DND-41 (cell line): Measurements from ENCODE around the gene FXYD7.

Source experiments
- ATAC-seq: fragments of 200-7000 bp; cut with Tn5 transposase; 3 replicates; pipeline ENCODE4 v1.9.1; 2021; ENCODE audit warnings: low read depth; ENCODE audit not compliant: insufficient read depth
- DNase-seq: peaks from one replicate; pipeline ENCODE4 v3.0.0-alpha.2; 2020
- H2AFZ ChIP-seq: 2 replicates; pipeline ENCODE4 v1.6.0; 2012; ENCODE audit warnings: low read depth, low read length
- H3K27ac ChIP-seq: 2 replicates; pipeline ENCODE4 v1.5.1; 2012; ENCODE audit warnings: low read length, inconsistent platforms
- H3K27me3 ChIP-seq: fragments of 200-600 bp; sonication (generic); 2 replicates; pipeline ENCODE4 v1.6.0; 2012; ENCODE audit warnings: low read length, mild to moderate bottlenecking, inconsistent platforms; ENCODE audit not compliant: insufficient read depth, poor library complexity
- H3K36me3 ChIP-seq: 2 replicates; pipeline ENCODE4 v1.5.1; 2012; ENCODE audit warnings: low read length, inconsistent platforms; ENCODE audit not compliant: insufficient read depth
- H3K4me1 ChIP-seq: 2 replicates; pipeline ENCODE4 v1.5.1; 2012; ENCODE audit warnings: mild to moderate bottlenecking, low read length; ENCODE audit not compliant: insufficient read depth
- H3K4me2 ChIP-seq: 2 replicates; pipeline ENCODE4 v1.6.0; 2012; ENCODE audit warnings: mild to moderate bottlenecking, moderate library complexity, low read length, inconsistent platforms; ENCODE audit not compliant: insufficient read depth
- H3K4me3 ChIP-seq, 2 experiments: fragments of 200-600 bp in 1 of 2; shearing (Covaris generic) in 1 of 2; 2 replicates each; pipeline ENCODE4 v1.5.1; 2012 to 2016; ENCODE audit warnings: inconsistent platforms in 2 of 2, low read length in 2 of 2, mild to moderate bottlenecking in 2 of 2, low read depth in 1 of 2, moderate library complexity in 1 of 2
- H3K79me2 ChIP-seq: 2 replicates; pipeline ENCODE4 v1.6.0; 2012; ENCODE audit warnings: low read length, inconsistent platforms; ENCODE audit not compliant: insufficient read depth
- H3K9ac ChIP-seq: 2 replicates; pipeline ENCODE4 v1.6.0; 2012; ENCODE audit warnings: low read depth, mild to moderate bottlenecking, inconsistent platforms, low read length, moderate library complexity
- H3K9me3 ChIP-seq: 2 replicates; pipeline ENCODE4 v1.5.1; 2012; ENCODE audit warnings: low read length, moderate library complexity, mild to moderate bottlenecking, inconsistent platforms; ENCODE audit not compliant: insufficient read depth, severe bottlenecking
- H4K20me1 ChIP-seq: 2 replicates; pipeline ENCODE4 v1.6.0; 2012; ENCODE audit warnings: low read length; ENCODE audit not compliant: insufficient read depth
- CTCF ChIP-seq: IDR thresholded peaks from 2 replicates; pipeline ENCODE4 v1.5.1; 2012; ENCODE audit warnings: borderline replicate concordance, low read length, moderate library complexity, mild to moderate bottlenecking; ENCODE audit not compliant: poor library complexity, severe bottlenecking; ENCODE audit errors: extremely low read depth
- EZH2 ChIP-seq: IDR thresholded peaks from 3 replicates; pipeline ENCODE4 v1.6.1; 2012; ENCODE audit warnings: borderline replicate concordance, low read depth, mild to moderate bottlenecking, moderate library complexity, low read length, inconsistent platforms; ENCODE audit not compliant: severe bottlenecking

FXYD7 gene

DNA sequence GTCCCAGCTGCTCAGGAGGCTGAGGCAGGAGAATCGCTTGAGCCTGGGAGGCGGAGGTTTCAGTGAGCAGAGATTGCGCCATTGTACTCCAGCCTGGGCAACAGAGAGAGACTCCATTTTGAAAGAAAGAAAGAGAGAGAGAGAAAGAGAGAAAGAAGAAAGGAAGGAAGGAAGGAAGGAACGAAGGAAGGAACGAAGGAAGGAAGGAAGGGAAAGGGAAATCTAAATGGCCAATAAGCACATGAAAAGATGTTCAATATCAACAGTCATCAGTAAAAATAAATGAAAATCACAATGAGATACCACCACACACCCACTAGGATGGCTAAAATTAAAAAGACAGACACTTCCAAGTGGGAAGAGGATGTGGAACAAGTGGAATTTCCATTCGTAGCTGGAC lies 31.2 kb downstream of the FXYD7 start:
- H3K9ac ChIP-seq, result no peak overlapping the region
- peaks cover 8% of the 10 kb centered on the region; the same call in 1 of the 2 replicates for H3K36me3 ChIP-seq
- TF ChIP-seq EZH2, result no peak
- no peak for TF ChIP-seq CTCF
- no peak overlapping the region for H3K27ac ChIP-seq
- no peak overlapping the region for H3K4me3 ChIP-seq
- H3K79me2 ChIP-seq, result no peaks in the 10 kb centered on the region
- no peak for ATAC-seq
- no peaks in the 10 kb centered on the region for H4K20me1 ChIP-seq
- H3K4me2 ChIP-seq, result no peak overlapping the region
- no peaks in the 10 kb centered on the region for H3K4me1 ChIP-seq
- no peak overlapping the region for H2AFZ ChIP-seq
- no peak for DNase-seq
- no peaks in the 10 kb centered on the region for H3K27me3 ChIP-seq
- no peaks in the 10 kb centered on the region for H3K9me3 ChIP-seq

- H3K4me1 ChIP-seq, result no peaks in the 10 kb centered on the region
- no peak for TF ChIP-seq EZH2
- TF ChIP-seq CTCF, result no peak
- H3K36me3 ChIP-seq, result no peaks in the 10 kb centered on the region
- no peak overlapping the region for H3K9ac ChIP-seq
- no peaks in the 10 kb centered on the region for H4K20me1 ChIP-seq
- no peaks in the 10 kb centered on the region for H3K27me3 ChIP-seq
- no peak for DNase-seq
- no peak overlapping the region for H3K4me2 ChIP-seq
- no peak for ATAC-seq
- no peaks in the 10 kb centered on the region for H3K9me3 ChIP-seq
- H3K4me3 ChIP-seq, result no peak overlapping the region
- H2AFZ ChIP-seq, result no peak overlapping the region
- no peaks in the 10 kb centered on the region for H3K79me2 ChIP-seq
- no peak overlapping the region for H3K27ac ChIP-seq
Measured at GRCh38 chr19:35176181-35176570, 33.1 kb downstream of the FXYD7 start.

- H3K4me3 ChIP-seq, result no peak overlapping the region
- no peaks in the 10 kb centered on the region for H3K9me3 ChIP-seq
- H3K4me1 ChIP-seq, result no peaks in the 10 kb centered on the region
- H3K9ac ChIP-seq, result no peak overlapping the region
- ATAC-seq, result no peak
- no peak overlapping the region for H3K27ac ChIP-seq
- H3K4me2 ChIP-seq, result no peak overlapping the region
- no peak overlapping the region for H2AFZ ChIP-seq
- H3K27me3 ChIP-seq, result no peaks in the 10 kb centered on the region
- H4K20me1 ChIP-seq, result no peaks in the 10 kb centered on the region
- DNase-seq, result no peak
- H3K79me2 ChIP-seq, result no peaks in the 10 kb centered on the region
- TF ChIP-seq CTCF, result no peak
- no peak for TF ChIP-seq EZH2
- H3K36me3 ChIP-seq, result no peaks in the 10 kb centered on the region
Measured at GRCh38 chr19:35177377-35178274, 34.6 kb downstream of the FXYD7 start.
